ENCODE data around the gene TDRD9.

TDRD9 gene

GRCh38 chr14:104100171-104101085 lies 172.2 kb downstream of the TDRD9 start:
- Histone ChIP-seq H4K20me1 (ENCODE audit: insufficient read depth, low read length) (no peaks in the 10 kb centered on the region), H2AFZ (ENCODE audit: low read length) (no peak overlapping the region), H3K27me3 (ENCODE audit: insufficient read depth, low read length) (0 out of 2 replicates have a peak, but pooled peaks cover 11% of the 10 kb centered on the region), H3K4me2 (ENCODE audit: low read length) (no peak overlapping the region), H3K36me3 (ENCODE audit: insufficient read depth, low read length) (no peaks in the 10 kb centered on the region), H3K9me3 (ENCODE audit: low read length) (no peaks in the 10 kb centered on the region), H3K4me3 (ENCODE audit: low read depth, low read length, poor library complexity, severe bottlenecking) (no peak overlapping the region), H3F3A (ENCODE audit: insufficient read depth, low read length) (no peaks in the 10 kb centered on the region), H3K4me1 (ENCODE audit: insufficient read depth, low read length, severe bottlenecking) (no peaks in the 10 kb centered on the region), H3K9ac (ENCODE audit: low read length) (no peak overlapping the region), H3K79me2 (ENCODE audit: insufficient read depth, low read length) (no peaks in the 10 kb centered on the region), H3K27ac (ENCODE audit: low read depth, low read length, poor library complexity, severe bottlenecking) (no peak overlapping the region), H3K9me2 (ENCODE audit: low read depth, low read length) (no peaks in the 10 kb centered on the region)
- TF ChIP-seq CTCF (IDR thresholded peaks at IDR 0.05; ENCODE audit: low read length): no peak
- TF ChIP-seq EZH2 (IDR thresholded peaks at IDR 0.05; ENCODE audit: borderline replicate concordance, low read length): no peak

- Histone ChIP-seq H3K79me2 (ENCODE audit: insufficient read depth, low read length) (no peaks in the 10 kb centered on the region), H2AFZ (ENCODE audit: low read length) (no peak overlapping the region), H3K4me2 (ENCODE audit: low read length) (no peak overlapping the region), H3K9me2 (ENCODE audit: low read depth, low read length) (no peaks in the 10 kb centered on the region), H3F3A (ENCODE audit: insufficient read depth, low read length) (no peaks in the 10 kb centered on the region), H3K9me3 (ENCODE audit: low read length) (no peaks in the 10 kb centered on the region), H3K9ac (ENCODE audit: low read length) (no peak overlapping the region), H3K4me3 (ENCODE audit: low read depth, low read length, poor library complexity, severe bottlenecking) (no peak overlapping the region), H3K27ac (ENCODE audit: low read depth, low read length, poor library complexity, severe bottlenecking) (no peak overlapping the region), H3K36me3 (ENCODE audit: insufficient read depth, low read length) (no peaks in the 10 kb centered on the region), H4K20me1 (ENCODE audit: insufficient read depth, low read length) (no peaks in the 10 kb centered on the region), H3K27me3 (ENCODE audit: insufficient read depth, low read length) (0 out of 2 replicates have a peak, but pooled peaks cover 11% of the 10 kb centered on the region), H3K4me1 (ENCODE audit: insufficient read depth, low read length, severe bottlenecking) (no peaks in the 10 kb centered on the region)
- no peak for TF ChIP-seq CTCF (IDR thresholded peaks at IDR 0.05; ENCODE audit: low read length)
- TF ChIP-seq EZH2 (IDR thresholded peaks at IDR 0.05; ENCODE audit: borderline replicate concordance, low read length): no peak
Observed at GRCh38 chr14:104101086-104101621, 172.9 kb downstream of the TDRD9 start.

- Histone ChIP-seq H3K27me3 (ENCODE audit: insufficient read depth, low read length) (0 out of 2 replicates have a peak, but pooled peaks cover 11% of the 10 kb centered on the region), H3K9me3 (ENCODE audit: low read length) (no peaks in the 10 kb centered on the region), H3K9me2 (ENCODE audit: low read depth, low read length) (no peaks in the 10 kb centered on the region), H3K4me1 (ENCODE audit: insufficient read depth, low read length, severe bottlenecking) (no peaks in the 10 kb centered on the region), H3K36me3 (ENCODE audit: insufficient read depth, low read length) (no peaks in the 10 kb centered on the region), H4K20me1 (ENCODE audit: insufficient read depth, low read length) (no peaks in the 10 kb centered on the region), H3F3A (ENCODE audit: insufficient read depth, low read length) (no peaks in the 10 kb centered on the region), H3K9ac (ENCODE audit: low read length) (no peak overlapping the region), H3K79me2 (ENCODE audit: insufficient read depth, low read length) (no peaks in the 10 kb centered on the region), H3K4me3 (ENCODE audit: low read depth, low read length, poor library complexity, severe bottlenecking) (no peak overlapping the region), H3K27ac (ENCODE audit: low read depth, low read length, poor library complexity, severe bottlenecking) (no peak overlapping the region), H3K4me2 (ENCODE audit: low read length) (no peak overlapping the region), H2AFZ (ENCODE audit: low read length) (no peak overlapping the region)
- TF ChIP-seq EZH2 (IDR thresholded peaks at IDR 0.05; ENCODE audit: borderline replicate concordance, low read length) (no peak), CTCF (IDR thresholded peaks at IDR 0.05; ENCODE audit: low read length) (no peak)
Observed at GRCh38 chr14:104101651-104102281, 173.5 kb downstream of the TDRD9 start.
